Lower lobe of right lung (tissue), 2 donors: Measurements from ENCODE around the gene NT5DC2. TPM values are rescaled to one million over a fixed set of nuclear protein-coding genes. Genes with fewer than 3 reads are reported as not detected.
"Not testable (repeated sequence)": the region's sequence is repeated elsewhere in the genome, so short reads cannot be mapped to it uniquely, and the experiment has no call there.

Source experiments
- ATAC-seq, 2 donors: fragments of 200-7000 bp; cut with Tn5 transposase; one replicate each; pipeline ENCODE4 v1.9.1; 2020 to 2022; ENCODE audit warnings: mild to moderate bottlenecking in 2 of 2, moderate library complexity in 2 of 2
- DNase-seq: peaks from one replicate; pipeline ENCODE4 v3.0.0-alpha.2; 2020
- H3K27ac ChIP-seq: fragments of 200-600 bp; one replicate; pipeline ENCODE4 v1.8.0; 2022
- H3K27me3 ChIP-seq: fragments of 200-600 bp; one replicate; pipeline ENCODE4 v1.8.0; 2022; ENCODE audit warnings: low read depth
- H3K36me3 ChIP-seq: fragments of 200-600 bp; one replicate; pipeline ENCODE4 v1.8.0; 2022; ENCODE audit warnings: mild to moderate bottlenecking
- H3K4me1 ChIP-seq: fragments of 200-600 bp; one replicate; pipeline ENCODE4 v1.8.0; 2022
- H3K4me3 ChIP-seq: fragments of 200-600 bp; one replicate; pipeline ENCODE4 v1.8.0; 2022; ENCODE audit warnings: mild to moderate bottlenecking
- H3K9me3 ChIP-seq: fragments of 200-600 bp; one replicate; pipeline ENCODE4 v1.8.0; 2022
- CTCF ChIP-seq: fragments of 200-600 bp; IDR thresholded peaks from one replicate; pipeline ENCODE4 v1.8.0; 2022; ENCODE audit warnings: antibody characterized with exemption, mild to moderate bottlenecking
- intact Hi-C: fragments of 100-400 bp; cut with DNase I; formaldehyde crosslinking; loops from one replicate; pipeline ENCODE4 v1.11.0; 2022
- total RNA-seq: library from RNA; stranded (reverse); fragmentation: NEBNext Ultra II Directional; extraction: Animal tissue kit (Norgen Biotek cat#: 25700); gene quantifications from one replicate; pipeline ENCODE4 v1.2.1, GENCODE V29; 2021
- donor health status: DM: no; HTN: yes; CAD: no; lungs with severe emphysema.

Gene NT5DC2
- total RNA-seq, 1 donor from 2014 or later = 28.5 TPM

DNA sequence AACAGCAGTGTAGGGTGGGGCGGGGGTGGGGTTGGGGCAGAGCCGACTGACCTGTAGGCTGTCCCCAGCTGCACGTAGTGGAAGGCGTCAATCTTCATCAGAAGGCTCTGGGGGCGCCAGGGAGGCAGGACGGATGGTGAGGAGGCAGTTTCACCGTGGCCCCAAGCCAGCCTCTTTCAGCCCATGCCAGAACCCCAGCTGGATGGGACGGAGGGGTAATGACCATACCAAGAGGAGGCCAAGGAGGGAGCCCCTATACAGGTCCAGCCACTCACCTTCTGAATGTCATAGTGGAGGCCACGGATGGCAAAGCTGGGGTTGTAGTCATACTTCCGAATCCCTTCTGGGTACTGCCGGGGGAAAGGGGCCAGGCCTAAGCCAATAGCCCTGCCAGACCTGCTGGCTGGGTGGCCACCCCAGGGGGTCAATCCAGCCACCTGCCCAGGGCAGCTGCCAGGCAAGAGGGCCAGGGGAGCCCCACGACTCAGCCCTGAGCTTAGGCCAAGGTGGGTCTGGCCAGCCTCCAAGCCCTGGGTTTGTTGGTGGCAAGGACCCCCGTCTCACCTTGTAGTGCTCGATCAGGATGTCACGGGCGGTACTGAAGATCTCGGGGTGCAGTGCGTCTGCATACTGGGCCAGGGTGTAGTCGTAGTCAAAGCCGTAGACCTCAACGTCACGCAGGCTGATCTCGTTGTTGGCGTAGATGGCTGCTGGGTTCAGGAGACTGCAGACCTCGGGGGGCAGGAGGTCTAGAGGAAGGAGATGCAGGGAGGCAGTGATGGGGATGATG lies 4.9 kb downstream of the NT5DC2 start:
- peaks cover 25% of the 10 kb centered on the region for H3K36me3 ChIP-seq
- intact Hi-C loops = no loop called here

GRCh38 chr3:52527732-52528585 lies 5.7 kb downstream of the NT5DC2 start:
- peaks cover 72% of the 10 kb centered on the region for H3K4me1 ChIP-seq
- no peak overlapping the region for H3K4me3 ChIP-seq
- H3K27ac ChIP-seq = peak overlapping the region; percentile 83
- ATAC-seq (no peak), DNase-seq (no peak)
- no peaks in the 10 kb centered on the region for H3K27me3 ChIP-seq
- intact Hi-C loops = no loop called here
- no peaks in the 10 kb centered on the region for H3K9me3 ChIP-seq
- H3K36me3 ChIP-seq = peaks cover 32% of the 10 kb centered on the region
- TF ChIP-seq CTCF = no peak

More for the DNA sequence above, 4.9 kb downstream of the NT5DC2 start:
- H3K9me3 ChIP-seq = no peaks in the 10 kb centered on the region
- ATAC-seq (no peak), DNase-seq (no peak)
- H3K27ac ChIP-seq = peak overlapping the region; percentile 83
- H3K27me3 ChIP-seq = no peaks in the 10 kb centered on the region
- peaks cover 74% of the 10 kb centered on the region for H3K4me1 ChIP-seq
- TF ChIP-seq CTCF = no peak
- no peak overlapping the region for H3K4me3 ChIP-seq

DNA sequence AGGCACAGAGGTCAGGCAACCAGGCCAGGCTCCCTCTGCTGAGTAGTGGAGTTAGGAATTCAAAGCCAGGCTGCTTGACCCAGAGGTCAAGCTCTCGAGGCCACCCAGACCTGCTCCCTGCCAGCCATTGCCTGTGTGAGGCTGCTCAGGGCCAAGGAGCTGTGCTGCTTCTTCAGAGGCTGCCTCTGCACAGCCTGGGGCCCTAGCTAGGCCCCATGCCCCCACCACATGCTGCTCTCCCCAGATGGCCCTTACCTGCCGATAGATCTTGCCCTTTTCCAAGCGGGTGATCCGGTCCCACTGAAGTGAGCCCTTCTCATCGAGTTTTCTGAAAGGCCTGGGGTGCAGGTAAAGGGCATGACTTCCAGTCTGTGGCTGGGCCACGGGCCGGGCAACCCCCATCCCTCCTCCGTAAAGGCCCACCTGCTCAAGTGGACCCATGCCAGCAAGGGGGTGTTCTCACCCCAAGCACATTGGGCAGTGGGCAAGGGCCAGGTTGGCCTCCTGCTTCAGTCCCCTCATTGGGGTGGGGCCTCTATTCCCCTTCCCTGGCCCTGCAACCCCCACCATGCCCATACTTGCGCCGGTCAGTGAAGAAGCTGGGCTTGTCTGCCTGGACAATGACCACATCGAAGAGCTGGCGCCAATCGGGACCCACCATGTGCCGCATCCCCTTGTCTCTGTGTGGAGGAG lies 6.5 kb downstream of the NT5DC2 start:
- ATAC-seq (peak; percentile 13 to 55), DNase-seq (peak; percentile 60)
- Histone ChIP-seq H3K36me3 (peaks cover 40% of the 10 kb centered on the region), H3K27me3 (no peaks in the 10 kb centered on the region), H3K4me3 (no peak overlapping the region), H3K27ac (peak overlapping the region; percentile 83), H3K9me3 (no peaks in the 10 kb centered on the region), H3K4me1 (peaks cover 64% of the 10 kb centered on the region)
- TF ChIP-seq CTCF = no peak
- intact Hi-C loops = no loop called here

GRCh38 chr3:52526671-52527038 lies 7.0 kb downstream of the NT5DC2 start:
- DNase-seq, intact Hi-C loops: not testable (repeated sequence)

DNA sequence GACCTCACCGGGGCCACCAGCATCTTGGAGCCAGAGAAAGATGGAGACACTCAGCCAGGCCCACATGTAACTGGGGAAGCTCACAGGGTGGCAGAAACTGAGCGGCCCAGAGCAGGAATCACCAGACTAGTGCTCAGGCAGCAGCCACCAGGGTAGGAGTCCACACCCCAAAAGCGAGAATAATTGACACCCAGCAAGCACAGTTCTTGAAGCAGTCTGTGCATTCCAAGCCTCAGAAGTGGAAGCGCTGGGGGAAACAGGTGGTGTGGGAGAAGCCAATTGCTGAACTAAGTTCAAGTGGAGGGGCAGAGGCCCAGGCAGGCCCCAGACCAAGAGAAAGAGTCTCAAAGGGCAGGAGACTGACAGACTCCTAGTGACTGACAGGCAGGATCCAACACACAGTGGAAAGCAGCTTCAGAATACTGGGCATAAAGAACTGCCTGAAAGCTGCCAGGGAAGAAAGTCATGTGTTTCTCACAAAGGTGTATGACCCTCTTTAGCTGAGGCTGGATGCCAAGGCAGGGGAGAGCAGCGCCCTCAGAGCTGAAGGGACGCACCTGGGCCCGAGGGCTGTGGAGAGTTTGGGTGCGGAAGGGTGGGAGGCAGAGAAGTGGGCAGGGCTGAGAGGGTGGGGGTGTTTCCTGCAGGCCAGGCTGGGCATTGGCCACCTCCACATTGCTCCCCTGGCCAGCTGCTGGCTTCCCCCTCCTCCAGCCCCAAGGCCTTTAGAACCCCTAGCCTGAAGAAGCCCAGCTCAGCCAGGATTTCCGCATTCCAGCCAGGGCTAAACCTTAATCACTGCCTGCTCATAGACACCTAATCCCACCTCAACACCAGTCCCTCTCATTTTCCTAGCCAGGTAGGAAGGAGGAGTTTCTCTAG lies 7.7 kb downstream of the NT5DC2 start:
- intact Hi-C loops = no loop called here
- peak; percentile 63 for DNase-seq

More at GRCh38 chr3:52526671-52527038, 7.0 kb downstream of the NT5DC2 start:
- not testable (repeated sequence) for H3K9me3 ChIP-seq, H3K27me3 ChIP-seq, H3K4me3 ChIP-seq, ATAC-seq
- peaks cover 59% of the 10 kb centered on the region for H3K4me1 ChIP-seq
- peak overlapping the region; percentile 83 for H3K27ac ChIP-seq
- H3K36me3 ChIP-seq = peaks cover 45% of the 10 kb centered on the region

More for the DNA sequence above, 7.7 kb downstream of the NT5DC2 start:
- H3K4me3 ChIP-seq = no peak overlapping the region
- peaks cover 52% of the 10 kb centered on the region for H3K4me1 ChIP-seq
- ATAC-seq = peak; percentile 64 to 71
- no peaks in the 10 kb centered on the region for H3K9me3 ChIP-seq
- peaks cover 52% of the 10 kb centered on the region for H3K36me3 ChIP-seq
- TF ChIP-seq CTCF = no peak
- no peaks in the 10 kb centered on the region for H3K27me3 ChIP-seq
- peak overlapping the region; percentile 83 for H3K27ac ChIP-seq
